ENCODE measurements around the gene TFAP2D.

Gene TFAP2D

GRCh38 chr6:50716899-50717509 lies 3.7 kb downstream of the TFAP2D start:
- POLR2A ChIA-PET (ENCODE audit: low non-redundant PET): no interaction called here
- no peak for TF ChIP-seq CTCF (conservative IDR thresholded peaks at IDR 0.05; ENCODE audit: low read depth)
- CTCF ChIA-PET: no interaction called here
- DNase-seq (ENCODE audit: low spot score): no peak
- no peak overlapping the region for H3K27ac ChIP-seq

GRCh38 chr6:50717734-50718457 lies 4.6 kb downstream of the TFAP2D start:
- ChIA-PET CTCF (no interaction called here), POLR2A (ENCODE audit: low non-redundant PET) (no interaction called here)
- DNase-seq (ENCODE audit: low spot score): no peak
- H3K27ac ChIP-seq: no peak overlapping the region
- no peak for TF ChIP-seq CTCF (conservative IDR thresholded peaks at IDR 0.05; ENCODE audit: low read depth)

GRCh38 chr6:50718566-50718965 lies 5.2 kb downstream of the TFAP2D start:
- no peak for TF ChIP-seq CTCF (conservative IDR thresholded peaks at IDR 0.05; ENCODE audit: low read depth)
- no peak overlapping the region for H3K27ac ChIP-seq
- ChIA-PET CTCF (no interaction called here), POLR2A (ENCODE audit: low non-redundant PET) (no interaction called here)
- DNase-seq (ENCODE audit: low spot score): no peak

GRCh38 chr6:50720623-50721022 lies 7.3 kb downstream of the TFAP2D start:
- no peak for TF ChIP-seq CTCF (conservative IDR thresholded peaks at IDR 0.05; ENCODE audit: low read depth)
- ChIA-PET CTCF (no interaction called here), POLR2A (ENCODE audit: low non-redundant PET) (no interaction called here)
- peak; percentile 11 for DNase-seq (ENCODE audit: low spot score)
- no peak overlapping the region for H3K27ac ChIP-seq

- ChIA-PET POLR2A (ENCODE audit: low non-redundant PET) (no interaction called here), CTCF (no interaction called here)
- TF ChIP-seq CTCF (conservative IDR thresholded peaks at IDR 0.05; ENCODE audit: low read depth): no peak
- H3K27ac ChIP-seq: no peak overlapping the region
- no peak for DNase-seq (ENCODE audit: low spot score)
Measured at GRCh38 chr6:50721978-50722377, 8.7 kb downstream of the TFAP2D start.

GRCh38 chr6:50722829-50723554 lies 9.7 kb downstream of the TFAP2D start:
- POLR2A ChIA-PET (ENCODE audit: low non-redundant PET): no interaction called here
- TF ChIP-seq CTCF (conservative IDR thresholded peaks at IDR 0.05; ENCODE audit: low read depth): no peak
- no peak for DNase-seq (ENCODE audit: low spot score)
- no peak overlapping the region for H3K27ac ChIP-seq
- CTCF ChIA-PET: no interaction called here
